ENCODE results near the gene MMP3. TPM values are rescaled to one million over a fixed set of nuclear protein-coding genes. Genes with fewer than 3 reads are reported as not detected.

MMP3 gene
- total RNA-seq, 1 experiment from 2014 or later = not detected

Other genes with a start within 250 kb of the MMP3 start
- gene MMP20, start 218.3 kb downstream of the MMP3 start, total RNA-seq (2021; ENCODE audit: unreplicated experiment) = 0.30 TPM
- not detected for gene MMP27, start 137.8 kb downstream of the MMP3 start, total RNA-seq (2021; ENCODE audit: unreplicated experiment)
- not detected for gene MMP8, start 118.7 kb downstream of the MMP3 start, total RNA-seq (2021; ENCODE audit: unreplicated experiment)
- not detected for gene MMP10, start 63.0 kb downstream of the MMP3 start, total RNA-seq (2021; ENCODE audit: unreplicated experiment)
- not detected for gene MMP1, start 45.4 kb downstream of the MMP3 start, total RNA-seq (2021; ENCODE audit: unreplicated experiment)
- gene MMP12, start 31.4 kb upstream of the MMP3 start, total RNA-seq (2021; ENCODE audit: unreplicated experiment) = not detected
- not detected for gene MMP13, start 112.1 kb upstream of the MMP3 start, total RNA-seq (2021; ENCODE audit: unreplicated experiment)
- 60.1 TPM for gene DCUN1D5, start 248.6 kb upstream of the MMP3 start, total RNA-seq (2021; ENCODE audit: unreplicated experiment)

All from HCT116 (cell line).